Heart left ventricle (tissue), 13 donors: Measurements from ENCODE around the gene RPL3.

Experiments used
- POLR2A ChIP-seq, 2 donors: fragments of 450-650 bp; IDR thresholded peaks; one replicate each; pipeline ENCODE4 v1.6.1; 2017; ENCODE audit warnings: antibody characterized with exemption in 2 of 2, mild to moderate bottlenecking in 2 of 2, moderate library complexity in 2 of 2
- TF ChIP-seq, protein P1 (sequence below), 12 donors: fragments of 200-600 bp; sonication (generic) in 4 of 12; IDR thresholded peaks; one replicate each; pipeline versions ENCODE4 v1.5.0 to v1.8.0; 2018 to 2022; ENCODE audit warnings: antibody characterized with exemption in 12 of 12, mild to moderate bottlenecking in 5 of 12
- donor health status: ischemic (EF 13 %, LVEDD 7.1; RV severe dilation, severe dysfunction).
- donor health status: DM: no; HTN: yes; CAD: no.
- donor health status: DM: no; HTN: no; CAD: no.
- donor health status: ischemic (EF 25% LVEDD 6.9; RV normal size, moderate dysfunction).
- donor health status: ischemic (EF 25% LVEDD 5.7; RV mildly dilated, moderate dysfunction).
- donor health status: ischemic (EF 35%, LVEDD 5.7; RV mildly dilated, moderate dysfunction).
- donor health status: nonischemic (EF 11% LVEDD 7.7; RV severe dilation, severe dysfunction).
- donor health status: DM: yes; HTN: yes; CAD: no.
- donor health status: PGD.
- donor health status: ischemic (EF 29% LVEDD 5.4; RV normal size, mild dysfunction).
- donor health status: nonischemic (EF 23%, LVEDD 6.1; RV moderate dilation, normal function).

DNA sequence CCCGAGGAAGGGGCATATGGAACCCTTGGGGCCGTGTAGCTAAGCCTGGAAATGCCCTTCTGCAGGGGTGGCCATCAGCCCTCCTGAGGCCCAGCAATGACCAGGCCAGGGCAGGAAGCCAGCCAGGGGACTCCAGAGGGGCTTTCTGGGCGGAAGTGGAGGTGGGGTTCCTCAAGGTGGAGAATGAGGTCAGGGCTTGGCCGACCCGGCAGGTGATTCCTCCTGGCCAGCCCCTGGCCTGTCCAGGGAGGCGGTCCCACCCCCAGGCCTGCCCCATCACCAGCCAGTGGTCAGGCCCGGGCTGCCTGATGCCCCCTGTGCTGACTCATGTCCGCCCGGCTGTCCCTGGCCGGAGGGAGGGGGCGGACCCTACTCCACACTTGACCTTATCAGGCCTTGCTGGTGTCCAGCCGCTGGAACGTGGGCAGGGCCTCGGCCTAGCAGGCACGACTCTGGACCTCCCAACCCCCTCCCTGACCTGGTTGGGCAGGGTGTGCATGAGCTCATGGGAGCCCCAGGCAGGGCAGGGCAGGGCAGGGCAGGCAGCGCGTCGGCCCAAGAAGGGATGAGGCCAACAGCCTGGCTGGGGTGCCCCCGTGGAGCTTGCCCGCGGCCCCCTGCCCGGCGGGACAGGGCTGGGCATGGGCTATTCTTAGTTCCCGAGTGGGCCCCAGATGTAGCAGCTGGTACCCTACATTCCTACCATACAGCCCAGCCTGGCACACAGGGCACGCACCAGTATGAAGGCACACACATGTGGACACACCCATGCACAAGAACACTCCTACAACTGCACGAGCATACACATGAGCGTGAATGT, 35.9 kb downstream of the RPL3 start:
- TF ChIP-seq, protein P1, sequence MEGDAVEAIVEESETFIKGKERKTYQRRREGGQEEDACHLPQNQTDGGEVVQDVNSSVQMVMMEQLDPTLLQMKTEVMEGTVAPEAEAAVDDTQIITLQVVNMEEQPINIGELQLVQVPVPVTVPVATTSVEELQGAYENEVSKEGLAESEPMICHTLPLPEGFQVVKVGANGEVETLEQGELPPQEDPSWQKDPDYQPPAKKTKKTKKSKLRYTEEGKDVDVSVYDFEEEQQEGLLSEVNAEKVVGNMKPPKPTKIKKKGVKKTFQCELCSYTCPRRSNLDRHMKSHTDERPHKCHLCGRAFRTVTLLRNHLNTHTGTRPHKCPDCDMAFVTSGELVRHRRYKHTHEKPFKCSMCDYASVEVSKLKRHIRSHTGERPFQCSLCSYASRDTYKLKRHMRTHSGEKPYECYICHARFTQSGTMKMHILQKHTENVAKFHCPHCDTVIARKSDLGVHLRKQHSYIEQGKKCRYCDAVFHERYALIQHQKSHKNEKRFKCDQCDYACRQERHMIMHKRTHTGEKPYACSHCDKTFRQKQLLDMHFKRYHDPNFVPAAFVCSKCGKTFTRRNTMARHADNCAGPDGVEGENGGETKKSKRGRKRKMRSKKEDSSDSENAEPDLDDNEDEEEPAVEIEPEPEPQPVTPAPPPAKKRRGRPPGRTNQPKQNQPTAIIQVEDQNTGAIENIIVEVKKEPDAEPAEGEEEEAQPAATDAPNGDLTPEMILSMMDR (IDR thresholded peaks at IDR 0.05) = no peak
- TF ChIP-seq POLR2A (IDR thresholded peaks at IDR 0.05) = no peak
